ENCODE results near the gene CCDC38.

GRCh38 chr12:95829395-95829794 is 113.0 kb downstream of the CCDC38 start:
- TF ChIP-seq CTCF (IDR thresholded peaks at IDR 0.05; ENCODE audit: insufficient read depth, low read length, poor library complexity, severe bottlenecking): no peak
- TF ChIP-seq EZH2phosphoT487 (conservative IDR thresholded peaks at IDR 0.05; ENCODE audit: low read length): no peak
